SK-N-SH (cell line): ENCODE measurements around the gene CD68.

Source experiments
- CHD2 ChIP-seq: fragments of 150-350 bp; IDR thresholded peaks from 2 replicates; pipeline ENCODE4 v1.6.1; 2018; ENCODE audit warnings: low read length; ENCODE audit not compliant: partially characterized antibody
- CTCF ChIP-seq: fragments of 200-600 bp; sonication (generic); IDR thresholded peaks from 2 replicates; pipeline ENCODE4 v1.6.1; 2017; ENCODE audit warnings: antibody characterized with exemption, mild to moderate bottlenecking, moderate library complexity
- FOXJ3 ChIP-seq: sonication (generic); formaldehyde crosslinking; IDR thresholded peaks from 2 replicates; pipeline ENCODE4 v1.5.1; 2020; ENCODE audit warnings: mild to moderate bottlenecking, missing genetic modification reagents
- GABPA ChIP-seq: IDR thresholded peaks from 2 replicates; pipeline ENCODE4 v1.4.0; 2012; ENCODE audit warnings: low read depth, mild to moderate bottlenecking
- PBX3 ChIP-seq: IDR thresholded peaks from 2 replicates; pipeline ENCODE4; 2012
- RAD21 ChIP-seq: IDR thresholded peaks from 2 replicates; pipeline ENCODE4 v1.6.1; 2012; ENCODE audit warnings: mild to moderate bottlenecking, low read length
- RXRA ChIP-seq: IDR thresholded peaks from 2 replicates; pipeline ENCODE4 v1.4.0; 2012; ENCODE audit warnings: low read depth, mild to moderate bottlenecking, borderline replicate concordance
- SIN3A ChIP-seq: IDR thresholded peaks from 2 replicates; pipeline ENCODE4 v1.6.1; 2012; ENCODE audit warnings: low read depth, mild to moderate bottlenecking, low read length, moderate library complexity, borderline replicate concordance
- TAF1 ChIP-seq: IDR thresholded peaks from 2 replicates; pipeline ENCODE4 v1.6.1; 2012; ENCODE audit warnings: low read depth, mild to moderate bottlenecking, low read length, moderate library complexity, borderline replicate concordance
- USF2 ChIP-seq: fragments of 150-350 bp; IDR thresholded peaks from 2 replicates; pipeline ENCODE4 v1.6.1; 2017; ENCODE audit warnings: antibody characterized with exemption, low read length, low read depth, borderline replicate concordance
- ZBTB33 ChIP-seq: IDR thresholded peaks from 2 replicates; pipeline ENCODE4 v1.4.0; 2012; ENCODE audit warnings: low read depth, borderline replicate concordance

- TF ChIP-seq CTCF (no peak), TAF1 (no peak), PBX3 (no peak), RAD21 (no peak), ZBTB33 (no peak), GABPA (no peak), CHD2 (no peak), FOXJ3 (no peak), USF2 (no peak), SIN3A (no peak), RXRA (no peak)
These were observed 41.4 kb downstream of the CD68 start for GRCh38 chr17:7620835-7621234.
